Stomach (tissue), 9 donors: ENCODE measurements around the gene MYL11. TPM values are rescaled to one million over a fixed set of nuclear protein-coding genes. Genes with fewer than 3 reads are reported as not detected.
"Not testable (repeated sequence)": the region's sequence is repeated elsewhere in the genome, so short reads cannot be mapped to it uniquely, and the experiment has no call there.

ENCODE experiments used
- DNase-seq, 2 donors: peaks; one replicate each; pipeline versions ENCODE4 v3.0.0 to v3.0.0-alpha.2; 2013 to 2019
- H3K27ac ChIP-seq, 5 donors: fragments of 200-600 bp in 4 of 5; sonication (generic) in 4 of 5; one replicate each; pipeline ENCODE4 v1.5.1; 2013 to 2019; ENCODE audit warnings: mild to moderate bottlenecking in 1 of 5, moderate library complexity in 1 of 5
- H3K27me3 ChIP-seq, 3 donors: fragments of 200-600 bp; sonication (generic); one replicate each; pipeline ENCODE4 v1.5.1; 2017 to 2019; ENCODE audit warnings: mixed run types in 1 of 3
- H3K36me3 ChIP-seq, 4 donors: fragments of 200-600 bp; sonication (generic); 1 replicate in 3 of 4; 2 replicates in 1 of 4; pipeline ENCODE4 v1.5.1; 2016 to 2019
- H3K4me1 ChIP-seq, 4 donors: fragments of 200-600 bp; sonication (generic); one replicate each; pipeline ENCODE4 v1.5.1; 2016 to 2019
- H3K4me3 ChIP-seq, 4 donors: fragments of 200-600 bp; sonication (generic) in 3 of 4; one replicate each; pipeline ENCODE4 v1.5.1; 2016 to 2019; ENCODE audit warnings: mild to moderate bottlenecking in 1 of 4
- H3K9me3 ChIP-seq, 4 donors: fragments of 200-600 bp; sonication (generic); one replicate each; pipeline ENCODE4 v1.5.1; 2016 to 2019
- CTCF ChIP-seq, 7 experiments: fragments of 450-650 bp in 4 of 7; fragments of 200-600 bp in 3 of 7; sonication (generic) in 3 of 7; IDR thresholded peaks; one replicate each; pipeline ENCODE4 v1.5.1; 2016 to 2019; ENCODE audit warnings: antibody characterized with exemption in 7 of 7, control low read depth in 2 of 7, mild to moderate bottlenecking in 1 of 7
- EP300 ChIP-seq: sonication (generic); formaldehyde crosslinking; IDR thresholded peaks from one replicate; pipeline ENCODE4 v1.6.1; 2017; ENCODE audit warnings: antibody characterized with exemption
- POLR2A ChIP-seq, 4 donors: fragments of 450-650 bp; IDR thresholded peaks; one replicate each; pipeline ENCODE4 v1.6.1; 2016; ENCODE audit warnings: antibody characterized with exemption in 4 of 4, control low read depth in 2 of 4, mild to moderate bottlenecking in 1 of 4, moderate library complexity in 1 of 4
- POLR2AphosphoS5 ChIP-seq, 3 donors: sonication (generic); formaldehyde crosslinking; IDR thresholded peaks; one replicate each; pipeline ENCODE4 v1.6.1; 2016; ENCODE audit warnings: antibody characterized with exemption in 3 of 3
- WGBS, 5 donors: extraction: QIAGEN DNeasy Blood & Tissue Kit in 3 of 5; methylation state at CpG; one replicate each; pipeline versions ENCODE4 v1.1.5 to v1.1.7; 2013 to 2018; 5-methylcytosine and 5-hydroxymethylcytosine counted together
- intact Hi-C: fragments of 100-400 bp; cut with DNase I; formaldehyde crosslinking; loops from one replicate; pipeline ENCODE4 v1.15.1; 2023; ENCODE audit warnings: low total_unique reads
- polyA plus RNA-seq, 3 donors: library from polyadenylated mRNA; stranded (reverse); fragments of 200-250 nt; gene quantifications; one replicate each; pipeline ENCODE4 v1.2.3, GENCODE V29; 2013
- total RNA-seq, 5 donors: library from RNA; depleted of rRNA; stranded (reverse); fragments of >200 nt; gene quantifications; one replicate each; pipeline versions ENCODE4 v1.1.0 to v1.2.3, GENCODE V29; 2014 to 2016
- donor health status: healthy with polysubstance abuse.
- donor health status: Bipolar disorder and iron deficiency.
- donor health status: healthy.

Gene MYL11
- total and polyA plus RNA-seq, 8 donors, result 1.6 to 4.7 TPM; not detected in 6

DNA sequence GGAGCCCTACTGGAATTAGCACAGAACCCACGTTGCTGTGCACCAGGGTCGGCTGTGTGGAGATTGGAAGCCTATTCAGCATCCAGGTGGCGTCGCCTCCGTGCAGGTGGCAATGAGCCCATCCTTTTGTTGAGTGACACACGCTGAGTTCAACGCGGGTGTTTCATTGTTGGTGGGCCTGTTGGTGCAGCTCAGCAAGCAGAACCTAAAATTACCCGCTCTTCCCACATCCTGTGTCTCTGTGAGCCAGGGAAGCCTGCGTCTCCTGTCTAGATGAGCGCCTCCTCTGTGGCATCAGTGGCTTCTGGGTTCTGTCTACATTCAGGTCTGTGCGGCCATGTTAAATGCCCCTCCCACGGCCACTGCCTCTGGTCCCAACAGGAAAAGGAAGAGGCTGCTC, 34.0 kb upstream of the MYL11 start:
- H3K4me1 ChIP-seq, result peaks cover 5 to 8% (median 7%) of the 10 kb centered on the region in 4 donors
- 85 to 93% (median 87%) methylated on average over 8 to 13 of the region's 13 CpGs for WGBS, 5 donors
- no peak for DNase-seq

DNA sequence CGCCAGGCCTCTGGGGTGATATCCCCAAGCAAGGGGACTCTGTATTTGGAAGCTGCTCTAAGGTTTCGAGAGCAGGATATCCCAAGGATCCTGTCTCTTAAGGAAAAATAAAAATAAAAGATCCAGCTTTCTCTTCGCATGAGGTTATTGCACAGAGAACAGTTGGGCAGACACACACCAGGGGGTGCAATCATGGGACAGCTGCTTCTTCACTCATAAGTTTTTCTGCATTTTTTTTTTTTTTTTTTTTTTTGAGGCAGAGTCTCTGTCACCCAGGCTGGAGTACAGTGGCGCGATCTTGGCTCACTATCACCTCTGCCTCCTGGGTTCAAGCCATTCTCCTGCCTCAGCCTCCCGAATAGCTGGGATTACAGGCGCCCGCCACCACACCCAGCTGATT, 32.6 kb upstream of the MYL11 start:
- H3K36me3 ChIP-seq, DNase-seq: not testable (repeated sequence)
- whole genome bisulfite sequencing, 5 donors, result 89 to 97% (median 90%) methylated on average over 8 of the region's 8 CpGs

More for the DNA sequence above, 34.0 kb upstream of the MYL11 start:
- Histone ChIP-seq H3K27ac (no peak overlapping the region), H3K27me3 (no peaks in the 10 kb centered on the region), H3K36me3 (no peaks in the 10 kb centered on the region), H3K9me3 (no peaks in the 10 kb centered on the region), H3K4me3 (no peak overlapping the region)
- TF ChIP-seq POLR2A (IDR thresholded peaks at IDR 0.05) (no peak), CTCF (IDR thresholded peaks at IDR 0.05) (no peak), POLR2AphosphoS5 (IDR thresholded peaks at IDR 0.05) (no peak), EP300 (no peak)
- intact Hi-C loops, result no loop called here

GRCh38 chr16:30342751-30343490, 31.7 kb upstream of the MYL11 start:
- no peak for DNase-seq
- Histone ChIP-seq H3K36me3 (no peaks in the 10 kb centered on the region), H3K4me1 (no peaks in the 10 kb centered on the region), H3K9me3 (no peaks in the 10 kb centered on the region), H3K4me3 (no peak overlapping the region), H3K27me3 (no peaks in the 10 kb centered on the region), H3K27ac (no peak overlapping the region)
- intact Hi-C loops, result no loop called here
- no peak for TF ChIP-seq POLR2A (IDR thresholded peaks at IDR 0.05)
- no peak for TF ChIP-seq CTCF (IDR thresholded peaks at IDR 0.05)
- TF ChIP-seq EP300, result no peak
- no peak for TF ChIP-seq POLR2AphosphoS5 (IDR thresholded peaks at IDR 0.05)
- WGBS, 5 donors, result 92 to 96% (median 95%) methylated on average over 29 to 32 of the region's 32 CpGs

More for the DNA sequence above, 32.6 kb upstream of the MYL11 start:
- H3K4me3 ChIP-seq, intact Hi-C loops, H3K9me3 ChIP-seq, H3K27me3 ChIP-seq, H3K27ac ChIP-seq, H3K4me1 ChIP-seq: not testable (repeated sequence)

- H3K4me1 ChIP-seq, DNase-seq, H3K27ac ChIP-seq, H3K27me3 ChIP-seq, H3K9me3 ChIP-seq, H3K4me3 ChIP-seq, intact Hi-C loops, H3K36me3 ChIP-seq: not testable (repeated sequence)
- WGBS, 5 donors, result 88 to 97% (median 96%) methylated on average over 11 of the region's 11 CpGs
These were observed 31.1 kb upstream of the MYL11 start for GRCh38 chr16:30343491-30343820.

DNA sequence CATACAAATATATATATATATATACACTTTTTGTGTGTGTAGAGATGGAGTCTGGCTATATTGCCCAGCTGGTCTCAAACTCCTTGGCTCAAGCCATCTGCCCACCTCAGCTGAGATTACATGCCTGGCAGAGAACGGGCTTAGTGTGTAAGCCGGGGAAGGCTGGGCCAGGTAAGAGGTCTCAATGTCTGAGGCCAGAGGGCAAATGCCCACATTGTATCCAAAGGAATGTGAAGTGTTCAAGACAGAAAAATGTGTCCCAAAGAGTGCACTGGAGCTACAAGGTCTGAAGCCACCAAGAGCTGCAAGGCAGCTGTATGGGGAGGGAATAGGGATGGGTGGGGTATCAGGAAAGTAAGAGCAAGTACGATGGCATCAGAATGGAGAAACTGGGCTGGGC, 28.3 kb upstream of the MYL11 start:
- Histone ChIP-seq H3K36me3 (peaks cover 9 to 19% (median 15%) of the 10 kb centered on the region in 4 donors), H3K4me3 (no peak overlapping the region), H3K4me1 (peaks cover 0 to 13% (median 3%) of the 10 kb centered on the region in 4 donors), H3K27me3 (no peaks in the 10 kb centered on the region), H3K27ac (no peak overlapping the region), H3K9me3 (no peaks in the 10 kb centered on the region)
- 87 to 100% (median 90%) methylated on average over 3 of the region's 3 CpGs for WGBS, 5 donors
- no peak for DNase-seq
- TF ChIP-seq EP300, result no peak
- TF ChIP-seq POLR2A (IDR thresholded peaks at IDR 0.05), result no peak
- no peak for TF ChIP-seq CTCF (IDR thresholded peaks at IDR 0.05)
- TF ChIP-seq POLR2AphosphoS5 (IDR thresholded peaks at IDR 0.05), result no peak
- intact Hi-C loops, result no loop called here
